CD4-positive, alpha-beta memory T cell (primary cell): ENCODE results near the gene RNF26. TPM values are rescaled to one million over a fixed set of nuclear protein-coding genes. Genes with fewer than 3 reads are reported as not detected.

Experiments
- CTCF ChIA-PET: fragments of 350-600 bp; sonication (Branson Sonifier 250); formaldehyde crosslinking; loops from one replicate; lab custom pipeline; 2021; ENCODE audit warnings: inconsistent platforms; ENCODE audit not compliant: partially characterized antibody; lab: Charles Lee
- POLR2A ChIA-PET: fragments of 350-600 bp; sonication (Branson Sonifier 250); formaldehyde crosslinking; loops from one replicate; lab custom pipeline; 2021; ENCODE audit not compliant: partially characterized antibody; lab: Charles Lee
- DNase-seq, 5 donors: peaks; one replicate each; pipeline versions ENCODE4 v3.0.0 to v3.0.0-alpha.2; 2020 to 2022; ENCODE audit warnings: mixed read lengths in 1 of 5
- H3K27ac ChIP-seq: one replicate; pipeline ENCODE4 v1.7.0; 2013; ENCODE audit warnings: low read depth, low read length
- H3K27me3 ChIP-seq: 2 replicates; pipeline ENCODE4 v1.7.0; 2013; ENCODE audit warnings: mild to moderate bottlenecking, low read length, moderate library complexity; ENCODE audit not compliant: insufficient read depth
- H3K36me3 ChIP-seq: 2 replicates; pipeline ENCODE4 v1.7.0; 2013; ENCODE audit warnings: mild to moderate bottlenecking, low read length, moderate library complexity; ENCODE audit not compliant: insufficient read depth
- H3K4me1 ChIP-seq: 2 replicates; pipeline ENCODE4 v1.7.0; 2013; ENCODE audit warnings: mild to moderate bottlenecking, low read length, moderate library complexity; ENCODE audit not compliant: insufficient read depth
- H3K4me3 ChIP-seq, 2 donors: one replicate each; pipeline ENCODE4 v1.7.0; 2013; ENCODE audit warnings: low read length in 2 of 2, mild to moderate bottlenecking in 1 of 2
- H3K9me3 ChIP-seq, 2 donors: one replicate each; pipeline ENCODE4 v1.7.0; 2013; ENCODE audit warnings: low read length in 2 of 2, control low read depth in 1 of 2; ENCODE audit not compliant: control insufficient read depth in 1 of 2
- H3K27ac Mint-ChIP-seq, 7 donors: one replicate each; pipeline ENCODE4 v1.8.0; 2020 to 2021; ENCODE audit warnings: mixed read lengths in 7 of 7, mild to moderate bottlenecking in 6 of 7, inconsistent platforms in 3 of 7, moderate library complexity in 3 of 7
- H3K27me3 Mint-ChIP-seq, 2 donors: one replicate each; pipeline ENCODE4 v1.8.0; 2020 to 2021; ENCODE audit warnings: mixed read lengths in 2 of 2
- H3K36me3 Mint-ChIP-seq, 2 donors: one replicate each; pipeline ENCODE4 v1.8.0; 2020 to 2021; ENCODE audit warnings: mixed read lengths in 2 of 2, inconsistent platforms in 1 of 2, mild to moderate bottlenecking in 1 of 2
- H3K4me1 Mint-ChIP-seq, 4 donors: one replicate each; pipeline ENCODE4 v1.8.0; 2020 to 2021; ENCODE audit warnings: mixed read lengths in 4 of 4, mild to moderate bottlenecking in 1 of 4
- H3K4me3 Mint-ChIP-seq, 8 donors: one replicate each; pipeline ENCODE4 v1.8.0; 2020 to 2021; ENCODE audit warnings: mixed read lengths in 8 of 8, mild to moderate bottlenecking in 7 of 8, moderate library complexity in 6 of 8, inconsistent platforms in 3 of 8
- H3K9me3 Mint-ChIP-seq, 8 donors: one replicate each; pipeline ENCODE4 v1.8.0; 2020 to 2021; ENCODE audit warnings: mixed read lengths in 8 of 8, mild to moderate bottlenecking in 5 of 8, inconsistent platforms in 3 of 8, moderate library complexity in 1 of 8
- intact Hi-C: fragments of 100-400 bp; cut with micrococcal nuclease; formaldehyde crosslinking; loops from one replicate; pipeline ENCODE4 v1.15.1; 2023
- polyA plus RNA-seq, 2 donors: library from polyadenylated mRNA; unstranded; fragments of 300-500 nt; fragmentation: Illumina TruSeq; gene quantifications; one replicate each; pipeline ENCODE4 v1.2.3, GENCODE V29; 2021
- total RNA-seq, 2 experiments: library from RNA; stranded (reverse); gene quantifications; one replicate each; pipeline ENCODE4 v1.2.3, GENCODE V29; 2021

Gene RNF26
- total and polyA plus RNA-seq, 4 experiments from 2014 or later: 17.5 to 50.8 (median 25.7) TPM

GRCh38 chr11:119297938-119298337 lies 36.4 kb upstream of the RNF26 start:
- DNase-seq: no peak
- Mint-ChIP-seq H3K36me3 (peaks cover 67 to 80% of the 10 kb centered on the region in 2 donors), H3K27ac (no peak overlapping the region), H3K9me3 (no peaks in the 10 kb centered on the region), H3K4me1 (peaks cover 0 to 2% (median under 1%) of the 10 kb centered on the region in 4 donors), H3K27me3 (no peaks in the 10 kb centered on the region), H3K4me3 (no peak overlapping the region)
- H3K27me3 ChIP-seq: no peaks in the 10 kb centered on the region
- CTCF ChIA-PET: interaction anchor here (0.8 to 13.7 kb wide), 5 partner anchors 12 to 129 kb away, joined by 3 to 86 read pairs (median 3); no protein-coding TSS in a partner anchor
- H3K9me3 ChIP-seq: no peaks in the 10 kb centered on the region
- no peak overlapping the region for H3K4me3 ChIP-seq
- H3K36me3 ChIP-seq: peaks cover 64% of the 10 kb centered on the region
- intact Hi-C loops: no loop called here
- POLR2A ChIA-PET: interaction anchor here (0.7 to 1.3 kb wide), 2 partner anchors 14 to 23 kb away, joined by 4 to 5 read pairs; no protein-coding TSS in a partner anchor
- H3K27ac ChIP-seq: no peak overlapping the region
- no peaks in the 10 kb centered on the region for H3K4me1 ChIP-seq

- Mint-ChIP-seq H3K4me3 (no peak overlapping the region), H3K36me3 (peaks cover 70 to 83% of the 10 kb centered on the region in 2 donors), H3K27ac (no peak overlapping the region), H3K9me3 (no peaks in the 10 kb centered on the region), H3K4me1 (peaks cover 0 to 2% (median under 1%) of the 10 kb centered on the region in 4 donors), H3K27me3 (no peaks in the 10 kb centered on the region)
- intact Hi-C loops: no loop called here
- ChIA-PET CTCF (interaction anchor here (13.7 kb wide), 1 partner anchor 24 kb away, joined by 86 read pairs; no protein-coding TSS in a partner anchor), POLR2A (no interaction called here)
- H3K9me3 ChIP-seq: no peaks in the 10 kb centered on the region
- H3K4me1 ChIP-seq: no peaks in the 10 kb centered on the region
- DNase-seq: no peak
- H3K4me3 ChIP-seq: no peak overlapping the region
- peaks cover 72% of the 10 kb centered on the region for H3K36me3 ChIP-seq
- no peak overlapping the region for H3K27ac ChIP-seq
- H3K27me3 ChIP-seq: no peaks in the 10 kb centered on the region
Measured at GRCh38 chr11:119298726-119299125, 35.6 kb upstream of the RNF26 start.

- no peak for DNase-seq
- Mint-ChIP-seq H3K4me3 (no peak overlapping the region), H3K36me3 (peaks cover 71 to 86% of the 10 kb centered on the region in 2 donors), H3K27me3 (no peaks in the 10 kb centered on the region), H3K27ac (no peak overlapping the region), H3K4me1 (peaks cover 0 to 2% (median under 1%) of the 10 kb centered on the region in 4 donors), H3K9me3 (no peaks in the 10 kb centered on the region)
- Histone ChIP-seq H3K27ac (no peak overlapping the region), H3K9me3 (no peaks in the 10 kb centered on the region), H3K4me1 (no peaks in the 10 kb centered on the region), H3K27me3 (no peaks in the 10 kb centered on the region), H3K36me3 (peaks cover 77% of the 10 kb centered on the region), H3K4me3 (no peak overlapping the region)
- ChIA-PET CTCF (interaction anchor here (0.8 to 13.7 kb wide), 3 partner anchors 12 to 93 kb away, joined by 3 to 86 read pairs (median 9); partner anchors contain the start of gene CBL), POLR2A (no interaction called here)
- intact Hi-C loops: no loop called here
Measured at GRCh38 chr11:119299416-119299815, 34.9 kb upstream of the RNF26 start.

- ChIA-PET CTCF (interaction anchor here (0.6 to 13.7 kb wide), 7 partner anchors 16 to 104 kb away, joined by 3 to 86 read pairs (median 4); partner anchors contain the start of gene CBL), POLR2A (interaction anchor here (1.8 kb wide), 1 partner anchor 15 kb away, joined by 3 read pairs; no protein-coding TSS in a partner anchor)
- H3K27me3 ChIP-seq: no peaks in the 10 kb centered on the region
- Mint-ChIP-seq H3K27ac (peak overlapping the region in 1 of 7 donors; percentile 87), H3K4me1 (peaks cover 5 to 8% (median 6%) of the 10 kb centered on the region in 4 donors), H3K9me3 (no peaks in the 10 kb centered on the region), H3K36me3 (peaks cover 78 to 82% of the 10 kb centered on the region in 2 donors), H3K27me3 (no peaks in the 10 kb centered on the region), H3K4me3 (no peak overlapping the region)
- H3K4me1 ChIP-seq: peaks cover 6% of the 10 kb centered on the region
- H3K4me3 ChIP-seq: no peak overlapping the region
- H3K27ac ChIP-seq: no peak overlapping the region
- H3K9me3 ChIP-seq: no peaks in the 10 kb centered on the region
- intact Hi-C loops: no loop called here
- no peak for DNase-seq
- peaks cover 77% of the 10 kb centered on the region for H3K36me3 ChIP-seq
Measured at GRCh38 chr11:119300198-119300964, 33.9 kb upstream of the RNF26 start.

- Mint-ChIP-seq H3K9me3 (no peaks in the 10 kb centered on the region), H3K4me1 (peaks cover 13 to 25% (median 18%) of the 10 kb centered on the region in 4 donors), H3K27me3 (no peaks in the 10 kb centered on the region), H3K4me3 (no peak overlapping the region), H3K36me3 (peaks cover 57 to 66% of the 10 kb centered on the region in 2 donors), H3K27ac (peak overlapping the region in 1 of 7 donors; percentile 6)
- ChIA-PET POLR2A (no interaction called here), CTCF (interaction anchor here (13.7 kb wide), 1 partner anchor 19 kb away, joined by 86 read pairs; no protein-coding TSS in a partner anchor)
- H3K27me3 ChIP-seq: no peaks in the 10 kb centered on the region
- no peaks in the 10 kb centered on the region for H3K9me3 ChIP-seq
- intact Hi-C loops: no loop called here
- no peak overlapping the region for H3K27ac ChIP-seq
- no peak for DNase-seq
- no peak overlapping the region for H3K4me3 ChIP-seq
- peaks cover 59% of the 10 kb centered on the region for H3K36me3 ChIP-seq
- H3K4me1 ChIP-seq: peaks cover 26% of the 10 kb centered on the region
Measured at GRCh38 chr11:119303227-119303718, 31.1 kb upstream of the RNF26 start.

- no peaks in the 10 kb centered on the region for H3K9me3 Mint-ChIP-seq
- H3K4me3 Mint-ChIP-seq: peak overlapping the region in 4 of 8 donors; percentile 32 to 68 (median 44)
- POLR2A ChIA-PET: interaction anchor here (1.5 kb wide), 1 partner anchor 100 kb away, joined by 6 read pairs; the partner anchor contains the start of gene CBL
- H3K36me3 ChIP-seq: peaks cover 34% of the 10 kb centered on the region
- peak overlapping the region; percentile 60 to 94 (median 80) for H3K27ac Mint-ChIP-seq
- no peak overlapping the region for H3K27ac ChIP-seq
- H3K36me3 Mint-ChIP-seq: peaks cover 38 to 48% of the 10 kb centered on the region in 2 donors
- intact Hi-C loops: no loop called here
- CTCF ChIA-PET: interaction anchor here (1.0 to 13.7 kb wide), 4 partner anchors 17 to 100 kb away, joined by 3 to 86 read pairs (median 4); partner anchors contain the start of gene CBL
- no peaks in the 10 kb centered on the region for H3K27me3 ChIP-seq
- no peak for DNase-seq
- no peaks in the 10 kb centered on the region for H3K9me3 ChIP-seq
- H3K4me1 Mint-ChIP-seq: peaks cover 12 to 25% (median 18%) of the 10 kb centered on the region in 4 donors
- H3K4me1 ChIP-seq: peaks cover 26% of the 10 kb centered on the region
- H3K27me3 Mint-ChIP-seq: no peaks in the 10 kb centered on the region
- no peak overlapping the region for H3K4me3 ChIP-seq
Measured at GRCh38 chr11:119305556-119306372, 28.6 kb upstream of the RNF26 start.
